ENCODE measurements around the gene PROZ.

PROZ gene

DNA sequence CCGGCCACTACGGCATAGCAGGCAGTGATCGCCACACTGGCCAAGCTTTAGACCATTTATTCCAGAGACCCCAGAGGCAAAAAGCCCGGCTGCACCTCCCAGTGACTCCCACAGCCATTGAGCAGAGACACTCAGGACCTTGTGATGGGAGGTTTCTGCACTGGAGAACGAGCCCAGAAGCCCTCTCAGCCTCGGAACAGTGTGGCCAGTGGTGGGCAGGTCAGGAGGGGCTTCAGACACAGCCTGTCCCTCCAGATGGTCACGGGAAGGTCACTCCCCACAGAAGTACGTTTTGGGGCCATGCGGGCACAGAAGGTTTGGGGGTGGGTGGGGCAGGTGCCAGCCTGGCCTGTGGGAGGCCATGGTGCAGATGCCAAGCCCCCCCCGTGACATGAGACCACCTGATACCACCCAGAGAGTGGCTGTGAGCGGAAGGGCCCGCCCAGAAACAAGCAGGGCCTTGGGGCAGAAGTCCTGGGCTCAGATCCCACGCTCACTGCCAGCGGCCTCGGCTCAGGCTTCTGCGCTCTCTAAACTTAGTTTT, 36.4 kb upstream of the PROZ start:
- H3K4me3 ChIP-seq (ENCODE audit: low read depth, low read length), result no peak overlapping the region
- DNase-seq (ENCODE audit: low read depth), result no peak
- TF ChIP-seq, protein P1, sequence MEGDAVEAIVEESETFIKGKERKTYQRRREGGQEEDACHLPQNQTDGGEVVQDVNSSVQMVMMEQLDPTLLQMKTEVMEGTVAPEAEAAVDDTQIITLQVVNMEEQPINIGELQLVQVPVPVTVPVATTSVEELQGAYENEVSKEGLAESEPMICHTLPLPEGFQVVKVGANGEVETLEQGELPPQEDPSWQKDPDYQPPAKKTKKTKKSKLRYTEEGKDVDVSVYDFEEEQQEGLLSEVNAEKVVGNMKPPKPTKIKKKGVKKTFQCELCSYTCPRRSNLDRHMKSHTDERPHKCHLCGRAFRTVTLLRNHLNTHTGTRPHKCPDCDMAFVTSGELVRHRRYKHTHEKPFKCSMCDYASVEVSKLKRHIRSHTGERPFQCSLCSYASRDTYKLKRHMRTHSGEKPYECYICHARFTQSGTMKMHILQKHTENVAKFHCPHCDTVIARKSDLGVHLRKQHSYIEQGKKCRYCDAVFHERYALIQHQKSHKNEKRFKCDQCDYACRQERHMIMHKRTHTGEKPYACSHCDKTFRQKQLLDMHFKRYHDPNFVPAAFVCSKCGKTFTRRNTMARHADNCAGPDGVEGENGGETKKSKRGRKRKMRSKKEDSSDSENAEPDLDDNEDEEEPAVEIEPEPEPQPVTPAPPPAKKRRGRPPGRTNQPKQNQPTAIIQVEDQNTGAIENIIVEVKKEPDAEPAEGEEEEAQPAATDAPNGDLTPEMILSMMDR (IDR thresholded peaks at IDR 0.05; ENCODE audit: insufficient read depth, low read depth, low read length, missing control alignments), result no peak

DNA sequence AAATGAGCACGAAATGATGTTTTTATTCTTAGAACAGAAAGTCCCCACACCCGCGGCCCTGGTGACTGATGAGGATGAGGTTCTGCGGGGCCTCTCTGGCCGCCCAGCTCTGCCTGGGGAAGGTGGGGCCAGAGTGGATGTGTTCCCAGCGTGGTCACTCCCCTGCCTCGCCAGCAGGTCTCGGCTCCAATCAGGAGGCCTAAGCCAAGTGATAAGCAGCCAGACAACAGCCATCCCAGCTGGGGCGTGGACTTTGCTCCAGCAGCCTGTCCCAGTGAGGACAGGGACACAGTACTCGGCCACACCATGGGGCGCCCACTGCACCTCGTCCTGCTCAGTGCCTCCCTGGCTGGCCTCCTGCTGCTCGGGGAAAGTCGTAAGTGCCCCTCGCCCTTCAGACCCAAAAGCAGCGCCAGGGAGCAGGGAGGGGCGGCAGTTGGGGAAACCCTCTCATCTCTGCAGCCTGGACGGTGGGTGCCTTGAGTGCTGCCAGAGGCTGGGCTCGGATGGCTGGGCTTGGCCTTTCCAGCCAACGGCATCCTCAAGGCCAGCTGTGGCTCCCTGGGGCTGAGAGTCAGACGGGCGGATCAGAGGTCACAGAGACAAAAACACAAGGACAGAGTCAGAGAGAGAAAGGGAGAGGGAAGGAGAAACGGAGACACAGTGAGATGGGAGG, 35.8 kb upstream of the PROZ start, which contains the start of gene F10:
TSS of gene F10 (plus strand) at position 250 of the 676 bp plus-strand sequence. CDS start at position 307, 57 bp downstream.
- DNase-seq (ENCODE audit: low read depth), result no peak
- H3K4me3 ChIP-seq (ENCODE audit: low read depth, low read length), result no peak within 1 kb of the TSS
- TF ChIP-seq, protein P1 (IDR thresholded peaks at IDR 0.05; ENCODE audit: insufficient read depth, low read depth, low read length, missing control alignments), result no peak

DNA sequence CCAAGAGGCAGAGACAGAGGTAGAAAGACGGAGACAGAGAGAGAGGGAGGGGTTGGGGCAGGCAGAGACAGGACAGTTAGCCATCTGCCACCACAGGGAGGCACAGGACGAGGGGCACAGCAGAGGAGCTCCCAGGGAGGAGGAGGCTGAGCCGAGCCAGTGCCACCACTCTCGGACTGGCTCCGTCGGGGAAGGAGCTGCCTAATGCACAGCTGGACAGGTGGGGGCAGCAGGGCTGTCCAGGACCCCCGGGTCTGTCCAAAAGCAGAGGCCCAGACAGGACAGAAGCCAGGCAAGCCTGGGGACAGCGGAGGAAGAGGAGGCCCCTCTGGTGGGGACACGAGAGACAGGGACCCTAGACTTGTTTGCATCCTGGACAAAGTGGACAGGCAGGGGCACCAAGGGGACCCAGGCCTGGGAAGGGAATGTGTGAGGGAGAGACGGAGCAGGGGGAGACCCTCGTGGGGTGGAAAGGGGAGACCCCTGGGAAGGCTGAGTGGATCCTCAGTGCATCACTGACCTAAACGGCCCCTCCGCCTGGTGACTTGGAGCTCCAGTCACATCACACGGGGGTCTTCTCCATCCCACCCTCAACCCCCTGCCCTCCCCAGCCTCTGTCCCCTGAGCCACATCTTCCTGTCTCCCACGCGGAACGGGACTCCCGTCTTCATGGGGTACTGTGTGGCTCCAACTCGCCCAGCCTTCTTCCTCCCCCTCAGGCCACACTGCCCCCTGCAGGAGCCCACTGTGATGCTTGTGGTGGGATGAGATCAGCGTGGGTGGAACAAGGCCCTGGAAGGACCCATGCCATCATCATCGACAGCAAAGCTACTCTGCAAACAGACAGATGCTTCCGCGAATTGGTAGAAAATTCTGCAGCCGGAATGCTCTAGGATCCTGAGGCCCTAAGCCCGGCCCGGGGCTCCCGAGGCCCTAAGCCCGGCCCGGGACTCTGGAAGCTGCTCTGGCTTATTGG, 34.9 kb upstream of the PROZ start:
- H3K4me3 ChIP-seq (ENCODE audit: low read depth, low read length), result no peak overlapping the region
- TF ChIP-seq, protein P1 (IDR thresholded peaks at IDR 0.05; ENCODE audit: insufficient read depth, low read depth, low read length, missing control alignments), result no peak

DNA sequence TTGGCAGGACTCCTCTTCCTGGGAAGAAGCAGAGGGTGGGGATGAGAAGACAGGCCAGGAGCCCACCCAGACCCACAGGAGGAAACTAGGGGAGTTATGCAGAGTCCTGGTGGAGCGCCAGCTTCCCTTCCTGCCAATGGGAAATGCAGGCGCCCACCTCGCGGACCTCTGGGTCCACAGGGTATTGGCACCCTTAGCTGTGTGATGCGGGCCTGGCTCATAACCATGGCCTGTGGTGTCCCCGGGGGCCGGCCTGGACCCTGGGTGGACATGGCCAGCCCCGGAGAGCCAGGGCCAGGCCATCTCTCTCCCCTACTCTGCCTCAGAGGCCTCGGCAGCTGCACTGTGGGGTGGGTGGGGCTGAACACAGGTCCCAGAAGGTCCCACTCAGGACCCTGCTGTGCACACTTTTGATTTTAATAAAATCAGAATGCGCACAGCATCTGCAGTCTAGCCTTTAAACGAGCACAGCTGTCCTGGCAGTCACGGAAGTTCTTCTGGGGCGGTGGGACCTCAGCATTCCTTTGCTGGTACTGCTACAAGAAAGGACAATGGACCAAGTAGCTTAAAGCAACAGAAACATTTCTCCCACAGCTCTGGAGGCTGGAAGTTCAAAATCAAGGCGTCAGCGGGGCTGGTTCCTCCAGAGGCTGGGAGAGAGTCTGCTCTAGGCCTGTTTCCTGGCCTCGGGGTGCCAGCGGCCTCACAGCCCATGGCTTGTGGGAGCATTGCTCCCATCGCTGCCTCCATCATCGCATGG, 34.1 kb upstream of the PROZ start:
- TF ChIP-seq, protein P1 (IDR thresholded peaks at IDR 0.05; ENCODE audit: insufficient read depth, low read depth, low read length, missing control alignments), result no peak
- H3K4me3 ChIP-seq (ENCODE audit: low read depth, low read length), result no peak overlapping the region
- DNase-seq (ENCODE audit: low read depth), result no peak

More for the DNA sequence above, 34.9 kb upstream of the PROZ start:
- DNase-seq (ENCODE audit: low read depth), result no peak

DNA sequence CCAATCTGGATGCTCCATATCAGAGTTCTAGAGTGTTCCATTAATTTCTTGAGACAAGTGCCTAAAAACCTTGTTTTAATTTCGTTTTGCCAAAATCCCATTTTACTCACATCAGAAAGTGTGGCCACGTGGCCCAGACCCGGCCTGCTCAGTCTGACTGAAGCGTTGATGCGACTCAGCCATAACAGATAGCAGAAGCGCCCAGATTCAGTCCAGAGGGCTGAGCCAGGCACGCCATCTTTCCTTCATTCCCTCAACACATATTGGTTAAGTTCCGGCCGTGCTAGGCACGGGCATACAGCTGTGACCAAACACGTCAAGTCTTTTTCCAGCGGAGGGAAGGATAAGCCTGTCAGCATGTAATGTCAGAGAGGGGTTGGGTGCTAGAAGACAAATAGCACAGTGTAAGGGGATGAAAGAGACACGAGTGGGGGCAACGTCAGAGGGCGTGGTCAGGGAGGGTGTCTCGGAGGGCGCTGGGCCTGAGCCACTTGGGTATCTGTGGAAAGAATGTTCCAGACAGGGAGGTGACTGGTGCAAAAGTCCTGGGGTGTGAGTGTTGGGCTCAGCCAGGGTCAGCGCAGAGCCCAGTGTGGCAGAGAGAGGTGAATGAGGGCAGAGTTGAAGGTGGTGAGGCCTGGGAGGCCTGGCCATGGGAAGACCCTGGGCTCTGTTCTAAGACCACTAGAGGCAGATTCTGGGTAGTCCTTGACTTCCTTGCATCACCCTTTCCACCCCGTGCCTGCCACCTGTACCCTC, 32.8 kb upstream of the PROZ start:
- no peak overlapping the region for H3K4me3 ChIP-seq (ENCODE audit: low read depth, low read length)
- TF ChIP-seq, protein P1 (IDR thresholded peaks at IDR 0.05; ENCODE audit: insufficient read depth, low read depth, low read length, missing control alignments), result no peak
- DNase-seq (ENCODE audit: low read depth), result no peak
